GM18499 (cell line): ENCODE results near the gene CREB3L2.

Experiments
- ATAC-seq: cut with Tn5 transposase; IDR thresholded peaks from one replicate; pipeline ENCODE4 v1.9.1; 2021; ENCODE audit warnings: moderate number of reproducible peaks; ENCODE audit not compliant: insufficient read depth, unreplicated experiment

CREB3L2 gene

GRCh38 chr7:137956591-137956990 lies 45.3 kb downstream of the CREB3L2 start:
- no peak for ATAC-seq

- ATAC-seq: no peak
Observed at GRCh38 chr7:137956183-137956582, 45.7 kb downstream of the CREB3L2 start.

- no peak for ATAC-seq
Observed at GRCh38 chr7:137954614-137955013, 47.3 kb downstream of the CREB3L2 start.

GRCh38 chr7:137953665-137954470 lies 48.0 kb downstream of the CREB3L2 start:
- ATAC-seq: no peak

- ATAC-seq: no peak
Observed at GRCh38 chr7:137953043-137953664, 48.7 kb downstream of the CREB3L2 start.

GRCh38 chr7:137952426-137952805 lies 49.5 kb downstream of the CREB3L2 start:
- no peak for ATAC-seq

GRCh38 chr7:137951700-137952425 lies 50.0 kb downstream of the CREB3L2 start:
- ATAC-seq: no peak

- no peak for ATAC-seq
Observed at GRCh38 chr7:137950967-137951366, 50.9 kb downstream of the CREB3L2 start.

- ATAC-seq: no peak
Observed at GRCh38 chr7:137950263-137950621, 51.6 kb downstream of the CREB3L2 start.

GRCh38 chr7:137949416-137950262 lies 52.2 kb downstream of the CREB3L2 start:
- no peak for ATAC-seq

GRCh38 chr7:137948845-137949330 lies 53.0 kb downstream of the CREB3L2 start:
- no peak for ATAC-seq

GRCh38 chr7:137948083-137948844 lies 53.6 kb downstream of the CREB3L2 start:
- no peak for ATAC-seq

GRCh38 chr7:137947046-137947445 lies 54.8 kb downstream of the CREB3L2 start:
- no peak for ATAC-seq

GRCh38 chr7:137946011-137946410 lies 55.9 kb downstream of the CREB3L2 start:
- ATAC-seq: no peak

GRCh38 chr7:137944168-137944567 lies 57.7 kb downstream of the CREB3L2 start:
- no peak for ATAC-seq

GRCh38 chr7:137943132-137943551 lies 58.7 kb downstream of the CREB3L2 start:
- no peak for ATAC-seq

- ATAC-seq: no peak
Observed at GRCh38 chr7:137942484-137943115, 59.3 kb downstream of the CREB3L2 start.

GRCh38 chr7:137940656-137941518 lies 61.0 kb downstream of the CREB3L2 start:
- no peak for ATAC-seq
